Measurements from ENCODE around the gene OR6T1. TPM values are rescaled to one million over a fixed set of nuclear protein-coding genes. Genes with fewer than 3 reads are reported as not detected.

The OR6T1 gene
- total RNA-seq, 6 experiments from 2014 or later, result not detected

GRCh38 chr11:123901867-123902266 lies 41.8 kb downstream of the OR6T1 start, which contains the start of gene OR8D4:
Gene OR8D4, plus strand, starts transcription at chr11:123902167. Its CDS starts 4,265 bp downstream, at chr11:123906432.
- H3K27ac ChIP-seq, result no peak within 1 kb of the TSS
- ATAC-seq (no peak), DNase-seq (no peak)
- TF ChIP-seq CTCF (IDR thresholded peaks at IDR 0.05) (no peak), POLR2A (IDR thresholded peaks at IDR 0.05) (no peak)
- H3K4me3 ChIP-seq, result no peak within 1 kb of the TSS
- no peaks in the 10 kb centered on the region for H3K4me1 ChIP-seq
- WGBS (ENCODE audit: insufficient coverage, low coverage, low lambda C conversion rate, missing lambda C conversion rate), result 36% methylated on average over 1 of the region's 1 CpG
- H3K9me3 ChIP-seq, result no peaks in the 10 kb centered on the region
- no peaks in the 10 kb centered on the region for H3K36me3 ChIP-seq
- intact Hi-C loops (cut with DNase I), result no loop called here
- H3K27me3 ChIP-seq, result no peaks in the 10 kb centered on the region

- Histone ChIP-seq H3K27me3 (no peaks in the 10 kb centered on the region), H3K27ac (no peak overlapping the region), H3K4me1 (no peaks in the 10 kb centered on the region), H3K9me3 (no peaks in the 10 kb centered on the region), H3K4me3 (no peak overlapping the region), H3K36me3 (no peaks in the 10 kb centered on the region)
- intact Hi-C loops (cut with DNase I), result no loop called here
- no peak for ATAC-seq
- DNase-seq, result no peak
- TF ChIP-seq CTCF (IDR thresholded peaks at IDR 0.05) (no peak), POLR2A (IDR thresholded peaks at IDR 0.05) (no peak)
- WGBS (ENCODE audit: insufficient coverage, low coverage, low lambda C conversion rate, missing lambda C conversion rate), result 44% methylated on average over 3 of the region's 3 CpGs
Measured at GRCh38 chr11:123899792-123900191, 43.8 kb downstream of the OR6T1 start.

Other genes with a start within 250 kb of the OR6T1 start
- 1 to 10 TPM; 2.0 to 4.0 (median 2.7) TPM for gene ZNF202, start 202.2 kb downstream of the OR6T1 start, total RNA-seq
- gene OR6X1, start 189.3 kb downstream of the OR6T1 start, total RNA-seq, result not detected
- gene OR6M1, start 137.5 kb downstream of the OR6T1 start, total RNA-seq, result not detected
- gene TMEM225, start 58.2 kb downstream of the OR6T1 start, total RNA-seq, result not detected
- gene OR8D4, start 41.7 kb downstream of the OR6T1 start, total RNA-seq, result not detected
- gene OR4D5, start 4.2 kb downstream of the OR6T1 start, total RNA-seq, result not detected
- gene OR10S1, start 33.9 kb upstream of the OR6T1 start, total RNA-seq, result not detected
- not detected for gene OR10G6, start 51.3 kb upstream of the OR6T1 start, total RNA-seq
- gene OR10G4, start 69.2 kb upstream of the OR6T1 start, total RNA-seq, result not detected
- gene OR10G9, start 79.2 kb upstream of the OR6T1 start, total RNA-seq, result not detected
- not detected for gene OR10G8, start 83.0 kb upstream of the OR6T1 start, total RNA-seq
- not detected for gene OR10G7, start 97.5 kb upstream of the OR6T1 start, total RNA-seq
- gene VWA5A, start 171.6 kb upstream of the OR6T1 start, total RNA-seq, result 1 to 10 TPM; 3.5 to 9.0 (median 5.8) TPM
- not detected for gene OR10D3, start 239.5 kb upstream of the OR6T1 start, total RNA-seq